ENCODE measurements around the gene TIMP2. TPM values are rescaled to one million over a fixed set of nuclear protein-coding genes. Genes with fewer than 3 reads are reported as not detected.

TIMP2 gene
- total and polyA plus RNA-seq, 8 donors, result 20.9 to 100.0 (median 47.2) TPM

GRCh38 chr17:78956254-78956653 is 31.1 kb upstream of the TIMP2 start:
- Histone ChIP-seq H3K36me3 (no peaks in the 10 kb centered on the region), H3K27ac (no peak overlapping the region), H3K4me3 (no peak overlapping the region), H3K4me1 (peaks cover 9 to 27% (median 17%) of the 10 kb centered on the region in 4 donors), H3K9me3 (peaks cover 0 to 7% (median 2%) of the 10 kb centered on the region in 4 donors), H3K27me3 (no peaks in the 10 kb centered on the region)
- 82 to 94% (median 87%) methylated on average over 9 to 11 of the region's 11 CpGs for WGBS, 5 donors
- DNase-seq, result no peak
- TF ChIP-seq POLR2A (IDR thresholded peaks at IDR 0.05) (no peak), POLR2AphosphoS5 (IDR thresholded peaks at IDR 0.05) (no peak), EP300 (IDR thresholded peaks at IDR 0.05) (no peak), CTCF (IDR thresholded peaks at IDR 0.05) (no peak)
- intact Hi-C loops (cut with DNase I; ENCODE audit: low total_unique reads), result no loop called here

- WGBS, 5 donors, result 89 to 97% (median 93%) methylated on average over 14 of the region's 14 CpGs
- H3K9me3 ChIP-seq, result peaks cover 0 to 21% (median 13%) of the 10 kb centered on the region in 4 donors
- H3K27me3 ChIP-seq, result no peaks in the 10 kb centered on the region
- no peaks in the 10 kb centered on the region for H3K36me3 ChIP-seq
- intact Hi-C loops (cut with DNase I; ENCODE audit: low total_unique reads), result no loop called here
- no peak overlapping the region for H3K27ac ChIP-seq
- no peak overlapping the region for H3K4me3 ChIP-seq
- TF ChIP-seq CTCF (IDR thresholded peaks at IDR 0.05) (no peak), POLR2A (IDR thresholded peaks at IDR 0.05) (no peak), EP300 (IDR thresholded peaks at IDR 0.05) (no peak), POLR2AphosphoS5 (IDR thresholded peaks at IDR 0.05) (no peak)
- no peak for DNase-seq
- peaks cover 6 to 21% (median 14%) of the 10 kb centered on the region in 4 donors for H3K4me1 ChIP-seq
These were observed 29.5 kb upstream of the TIMP2 start for GRCh38 chr17:78954684-78955083.

- H3K27ac ChIP-seq, result no peak overlapping the region
These were observed 28.5 kb upstream of the TIMP2 start for GRCh38 chr17:78953356-78954350.

More at GRCh38 chr17:78953356-78954350, 28.5 kb upstream of the TIMP2 start:
- Histone ChIP-seq H3K36me3 (no peaks in the 10 kb centered on the region), H3K4me1 (peaks cover 6 to 21% (median 14%) of the 10 kb centered on the region in 4 donors), H3K27me3 (no peaks in the 10 kb centered on the region), H3K9me3 (peaks cover 0 to 21% (median 14%) of the 10 kb centered on the region in 4 donors), H3K4me3 (no peak overlapping the region)
- TF ChIP-seq POLR2AphosphoS5 (IDR thresholded peaks at IDR 0.05) (no peak), EP300 (IDR thresholded peaks at IDR 0.05) (no peak), CTCF (IDR thresholded peaks at IDR 0.05) (no peak), POLR2A (IDR thresholded peaks at IDR 0.05) (no peak)
- WGBS, 5 donors, result 73 to 79% (median 78%) methylated on average over 28 to 29 of the region's 29 CpGs
- intact Hi-C loops (cut with DNase I; ENCODE audit: low total_unique reads), result no loop called here
- DNase-seq, result peak in 1 of 2 donors; percentile 70
